Daoy (cell line): ENCODE results near the gene CMPK1. TPM values are rescaled to one million over a fixed set of nuclear protein-coding genes. Genes with fewer than 3 reads are reported as not detected.
"Not testable (repeated sequence)": the region's sequence is repeated elsewhere in the genome, so short reads cannot be mapped to it uniquely, and the experiment has no call there.

Source experiments
- DNase-seq: peaks from one replicate; pipeline ENCODE4 v3.0.0-alpha.2; 2015; ENCODE audit warnings: low read depth
- total RNA-seq: library from RNA; depleted of rRNA; stranded (reverse); fragments of >200 nt; shearing (Covaris generic); gene quantifications from 2 replicates; pipeline ENCODE4 v1.2.3, GENCODE V29; 2014; rRNA removed

CMPK1 gene
- total RNA-seq: 146 and 155 TPM in 2 replicates

- DNase-seq: peak; percentile 92
Measured at GRCh38 chr1:47333578-47333921, at the start of gene CMPK1. TSS of gene CMPK1 (plus strand) at chr1:47333790. CDS start at chr1:47333946, 156 bp downstream.

GRCh38 chr1:47288116-47288515, 45.5 kb upstream of the CMPK1 start:
- not testable (repeated sequence) for DNase-seq

DNA sequence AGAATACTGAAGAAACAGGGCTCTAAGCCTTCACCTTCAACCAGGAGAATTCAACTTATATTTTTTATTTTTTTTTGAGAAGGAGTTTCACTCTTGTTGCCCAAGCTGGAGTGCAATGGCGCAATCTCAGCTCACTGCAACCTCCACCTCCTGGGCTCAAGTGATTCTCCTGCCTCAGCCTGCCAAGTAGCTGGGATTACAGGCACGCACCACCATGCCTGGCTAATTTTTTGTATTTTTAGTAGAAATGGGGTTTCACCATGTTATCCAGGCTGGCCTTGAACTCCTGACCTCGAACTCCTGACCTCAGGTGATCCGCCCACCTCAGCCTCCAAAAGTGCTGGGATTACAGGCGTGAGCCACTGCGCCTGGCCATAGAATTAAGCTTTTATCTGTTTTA, 38.7 kb upstream of the CMPK1 start:
- not testable (repeated sequence) for DNase-seq

DNA sequence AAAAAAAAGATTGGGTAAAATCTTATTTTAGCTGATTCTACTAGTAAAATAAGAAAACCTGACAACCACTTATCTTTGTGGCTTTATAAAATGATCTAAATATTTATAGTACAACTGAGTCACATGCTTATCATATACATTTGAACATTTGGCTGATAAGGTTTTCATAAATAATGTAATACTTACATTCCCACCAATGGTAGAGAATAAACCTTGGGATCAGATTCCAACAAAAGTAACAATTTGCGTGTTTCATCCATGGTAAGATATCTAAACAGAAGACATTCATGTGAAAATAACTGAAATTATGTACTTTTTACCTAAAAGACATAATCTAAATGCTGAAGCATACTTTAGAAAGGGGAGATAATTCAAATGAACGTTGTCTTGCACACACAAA, 38.0 kb upstream of the CMPK1 start:
- DNase-seq: no peak

DNA sequence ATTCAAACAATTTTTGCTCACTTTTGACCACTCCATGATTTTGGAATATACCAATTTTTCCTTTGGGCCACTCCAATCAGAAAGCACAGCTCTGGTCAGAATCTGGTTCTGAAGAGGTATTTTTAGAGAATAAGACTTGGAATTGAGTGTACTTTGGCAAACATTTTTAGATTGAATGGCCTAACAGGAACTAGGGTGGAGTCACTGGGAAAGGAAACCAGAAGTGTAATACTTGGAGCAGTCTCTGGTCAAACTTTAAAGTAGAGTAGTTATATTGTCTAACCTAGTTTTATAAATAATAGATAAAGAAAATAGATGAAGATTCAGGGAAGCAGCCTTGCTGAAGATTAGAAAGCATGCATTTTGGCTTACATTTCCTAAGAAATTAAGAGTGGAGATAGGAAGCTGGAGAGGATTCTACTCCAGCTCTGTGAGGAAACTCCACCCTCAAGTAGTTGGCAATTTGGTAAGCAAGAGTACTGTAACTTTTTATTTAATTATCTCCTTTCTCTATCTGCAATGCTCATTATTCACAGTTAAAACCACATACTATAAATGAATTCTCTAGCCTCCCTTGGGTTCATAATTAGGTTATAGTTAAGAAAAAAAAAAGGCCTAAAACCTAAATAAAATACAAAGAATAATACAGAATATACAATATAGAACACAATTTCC, 35.4 kb upstream of the CMPK1 start:
- DNase-seq: no peak

DNA sequence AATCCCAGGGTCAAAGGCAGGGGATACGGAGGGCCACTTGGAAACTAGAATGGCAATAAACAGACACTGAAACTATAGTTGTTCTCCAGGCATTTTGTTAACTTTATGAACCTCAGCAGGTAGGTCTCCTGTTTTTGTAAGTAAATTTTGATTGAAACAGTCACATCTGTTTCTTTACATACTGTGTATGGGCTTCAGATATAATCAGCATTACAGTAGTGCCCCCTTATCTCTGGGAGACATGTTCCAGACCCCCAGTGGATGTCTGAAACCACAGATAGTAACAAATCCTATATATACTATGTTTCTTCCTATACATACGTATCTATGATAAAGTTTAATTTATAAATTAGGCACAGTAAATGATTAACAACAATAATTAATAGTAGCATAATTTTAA, 31.1 kb upstream of the CMPK1 start:
- DNase-seq: no peak

DNA sequence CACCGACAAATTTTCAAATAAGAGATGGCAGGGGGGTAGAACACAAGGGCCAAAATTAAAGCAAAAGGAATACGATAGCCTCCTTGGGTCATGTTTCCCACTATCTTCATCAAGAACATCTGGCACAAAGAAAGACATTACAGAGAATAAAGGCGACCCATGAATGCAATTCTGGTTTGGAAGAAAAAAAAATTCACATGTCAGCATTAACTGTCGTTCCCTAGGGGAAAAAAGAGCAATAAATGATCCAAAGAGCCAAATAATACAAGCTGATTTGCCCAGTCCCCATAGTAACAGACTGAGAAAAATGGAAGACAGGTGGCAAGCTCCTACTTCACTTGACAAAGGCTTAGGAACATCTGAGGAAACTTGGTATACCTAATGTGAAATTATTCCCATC, 24.2 kb upstream of the CMPK1 start:
- no peak for DNase-seq

- peak; percentile 100 for DNase-seq
Measured at GRCh38 chr1:47313915-47314664, 19.5 kb upstream of the CMPK1 start, which contains the start of gene STIL. TSS of gene STIL (minus strand) at chr1:47314147. CDS start at chr1:47310319, 3,828 bp downstream.

- no peak for DNase-seq
Measured at GRCh38 chr1:47317841-47318240, 15.7 kb upstream of the CMPK1 start.

DNA sequence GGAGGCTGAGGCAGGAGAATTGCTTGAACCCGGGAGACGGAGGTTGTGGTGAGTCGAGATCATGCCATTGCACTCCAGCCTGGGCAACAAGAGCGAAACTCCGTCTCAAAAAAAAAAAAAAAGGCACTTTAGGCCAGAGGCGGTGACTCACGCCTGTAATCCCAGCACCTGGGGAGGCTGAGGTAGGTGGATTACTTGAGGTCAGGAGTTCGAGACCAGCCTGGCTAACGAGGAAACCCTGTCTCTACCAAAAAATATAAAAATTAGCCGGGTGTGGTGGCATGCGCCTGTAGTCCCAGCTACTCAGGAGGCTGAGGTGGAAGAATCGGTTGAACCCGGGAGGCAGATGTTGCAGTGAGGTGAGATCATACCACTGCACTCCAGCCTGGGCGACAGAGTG, 13.6 kb upstream of the CMPK1 start:
- not testable (repeated sequence) for DNase-seq

GRCh38 chr1:47323599-47324031, 10.0 kb upstream of the CMPK1 start:
- DNase-seq: no peak

GRCh38 chr1:47324682-47325081, 8.9 kb upstream of the CMPK1 start:
- DNase-seq: no peak

- DNase-seq: no peak
Measured at GRCh38 chr1:47325528-47325927, 8.1 kb upstream of the CMPK1 start.

DNA sequence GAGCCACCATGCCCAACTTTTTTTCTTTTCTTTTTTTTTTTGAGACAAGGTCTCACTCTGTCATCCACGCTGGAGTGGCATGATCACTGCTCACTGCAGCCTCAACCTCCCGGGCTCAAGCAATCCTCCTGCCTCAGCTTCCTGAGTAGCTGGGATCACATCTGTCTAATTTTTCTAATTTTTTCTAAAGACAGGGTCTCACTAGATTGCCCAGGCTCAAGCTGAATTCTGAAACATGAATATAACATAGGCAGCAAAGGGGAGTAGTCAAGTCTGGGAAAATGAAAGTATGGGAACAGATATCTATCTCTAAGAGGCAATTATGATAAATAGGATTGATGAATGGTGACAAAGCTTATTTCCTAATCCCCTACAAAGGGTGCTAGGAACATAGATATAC, 7.3 kb upstream of the CMPK1 start:
- DNase-seq: no peak

GRCh38 chr1:47328992-47329391, 4.6 kb upstream of the CMPK1 start:
- DNase-seq: no peak

DNA sequence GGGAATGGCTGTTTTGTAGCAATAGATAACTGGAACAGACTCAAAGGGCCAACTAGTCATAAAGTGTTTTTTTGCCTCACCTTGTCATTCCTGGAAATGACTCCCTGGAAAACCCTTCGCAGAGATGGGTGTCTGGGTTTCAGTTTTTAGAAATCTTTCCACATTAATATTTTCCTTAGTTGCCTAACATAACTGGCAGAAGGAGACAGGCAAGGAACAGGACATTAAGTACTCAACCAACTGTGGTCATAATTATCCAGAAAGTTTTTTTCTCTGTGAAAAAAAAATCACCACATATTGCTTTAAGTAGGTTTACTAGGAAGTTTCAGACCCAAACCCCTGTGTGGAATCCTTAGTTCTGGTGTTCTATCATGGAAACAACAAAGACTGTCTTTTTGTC, 3.4 kb upstream of the CMPK1 start:
- DNase-seq: no peak

GRCh38 chr1:47331875-47332274, 1.7 kb upstream of the CMPK1 start:
- no peak for DNase-seq

DNA sequence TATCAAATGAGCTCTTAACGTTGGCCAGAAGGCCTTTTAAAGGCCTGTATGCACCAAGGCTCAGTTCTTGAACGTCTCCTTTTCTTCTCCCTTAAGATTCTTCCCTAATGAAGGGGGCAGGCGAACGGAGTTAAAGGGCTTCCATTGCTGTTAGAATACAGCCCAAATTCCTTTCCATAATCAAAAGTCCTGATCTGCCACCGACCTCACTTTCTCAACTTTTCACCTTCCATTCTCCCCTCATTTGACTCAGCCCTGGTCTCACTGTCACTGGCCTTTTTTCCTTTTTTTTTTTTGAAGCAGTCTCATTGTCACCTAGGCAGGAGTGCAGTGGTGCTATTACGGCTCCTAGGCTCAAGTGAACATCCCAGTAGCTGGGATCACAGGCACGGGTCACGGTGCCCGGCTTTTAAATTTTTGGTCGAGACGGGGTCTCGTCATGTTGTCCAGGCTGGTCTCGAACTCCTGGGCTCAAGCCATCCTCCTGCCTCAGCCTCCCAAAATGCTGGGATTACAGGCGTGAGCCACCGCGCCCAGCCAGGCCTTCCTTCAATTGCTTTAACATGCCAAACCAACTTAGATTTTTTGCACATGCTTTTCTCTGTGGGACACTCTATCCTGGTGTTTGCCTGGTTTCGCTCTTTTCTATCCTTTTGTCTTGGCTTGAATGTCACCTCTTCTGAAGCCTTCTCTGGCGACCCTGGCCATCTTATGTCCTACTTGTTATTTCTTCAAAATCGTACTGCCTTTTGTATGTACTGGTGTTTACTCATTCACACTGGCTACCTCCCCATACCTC, 612 bp upstream of the CMPK1 start:
- no peak for DNase-seq

- DNase-seq: peak; percentile 93
Measured at GRCh38 chr1:47333922-47334764, 553 bp downstream of the CMPK1 start.

GRCh38 chr1:47334765-47335435, 1.3 kb downstream of the CMPK1 start:
- DNase-seq: no peak

GRCh38 chr1:47337350-47337749, 3.8 kb downstream of the CMPK1 start:
- no peak for DNase-seq
